B cell (primary cell): ENCODE data around the gene ELF3. TPM values are rescaled to one million over a fixed set of nuclear protein-coding genes. Genes with fewer than 3 reads are reported as not detected.

Experiments
- ATAC-seq: fragments of 200-7000 bp; cut with Tn5 transposase; one replicate; pipeline ENCODE4 v1.10.0; 2021; ENCODE audit warnings: low read depth, mild to moderate bottlenecking, moderate number of reproducible peaks, moderate library complexity
- CTCF ChIA-PET: fragments of 350-600 bp; sonication (Branson Sonifier 250); formaldehyde crosslinking; loops from one replicate; lab custom pipeline; 2021; ENCODE audit warnings: antibody characterized with exemption, inconsistent platforms; lab: Charles Lee
- POLR2A ChIA-PET: fragments of 350-600 bp; sonication (Branson Sonifier 250); formaldehyde crosslinking; loops from one replicate; lab custom pipeline; 2021; ENCODE audit warnings: antibody characterized with exemption; lab: Charles Lee
- DNase-seq: peaks from one replicate; pipeline ENCODE4 v3.0.0; 2013
- H2AFZ ChIP-seq: 2 replicates; pipeline ENCODE4 v1.6.1; 2012; ENCODE audit warnings: mild to moderate bottlenecking, low read depth, low read length; ENCODE audit not compliant: insufficient read depth, poor library complexity, severe bottlenecking
- H3K27ac ChIP-seq, 2 donors: 1 replicate in 1 of 2; 2 replicates in 1 of 2; pipeline ENCODE4 v1.5.1; 2012 to 2013; ENCODE audit warnings: low read length in 2 of 2, mild to moderate bottlenecking in 2 of 2, moderate library complexity in 1 of 2
- H3K27me3 ChIP-seq, 4 experiments: fragments of 200-600 bp in 1 of 4; sonication (generic) in 1 of 4; replicated peaks in 1 of 4; 1 replicate in 2 of 4; 2 replicates in 2 of 4; pipeline versions ENCODE4 v1.6.1 to v1.7.0; 2013 to 2016; ENCODE audit warnings: low read length in 3 of 4, mild to moderate bottlenecking in 2 of 4, mixed read lengths in 1 of 4, moderate library complexity in 1 of 4; ENCODE audit not compliant: insufficient read depth in 4 of 4, control insufficient read depth in 3 of 4; ENCODE audit errors: control extremely low read depth in 1 of 4
- H3K36me3 ChIP-seq, 2 experiments: replicated peaks in 1 of 2; 1 replicate in 1 of 2; 2 replicates in 1 of 2; pipeline versions ENCODE4 v1.6.1 to v1.7.1; 2013; ENCODE audit warnings: low read length in 1 of 2; ENCODE audit not compliant: insufficient read depth in 2 of 2, control insufficient read depth in 1 of 2; ENCODE audit errors: control extremely low read depth in 1 of 2, extremely low read depth in 1 of 2
- H3K4me1 ChIP-seq, 2 donors: fragments of 200-600 bp in 1 of 2; sonication (generic) in 1 of 2; 1 replicate in 1 of 2; 2 replicates in 1 of 2; pipeline versions ENCODE4 v1.5.1 to v1.6.1; 2013 to 2017; ENCODE audit warnings: low read length in 2 of 2; ENCODE audit not compliant: control insufficient read depth in 2 of 2, insufficient read depth in 2 of 2
- H3K4me2 ChIP-seq: replicated peaks from 2 replicates; pipeline ENCODE3; 2012; ENCODE audit warnings: mild to moderate bottlenecking, low read depth, low read length; ENCODE audit not compliant: poor library complexity, severe bottlenecking
- H3K4me3 ChIP-seq, 5 experiments: fragments of 200-600 bp in 1 of 5; sonication (generic) in 1 of 5; 1 replicate in 3 of 5; 2 replicates in 2 of 5; pipeline versions ENCODE4 v1.5.1 to v1.7.0; 2011 to 2016; ENCODE audit warnings: low read length in 4 of 5, mild to moderate bottlenecking in 4 of 5, low read depth in 2 of 5, control low read depth in 1 of 5, moderate library complexity in 1 of 5; ENCODE audit not compliant: insufficient read depth in 1 of 5; ENCODE audit errors: control extremely low read depth in 1 of 5, extremely low read depth in 1 of 5
- H3K79me2 ChIP-seq: fragments of 200-600 bp; sonication (generic); one replicate; pipeline ENCODE4 v1.6.0; 2016; ENCODE audit warnings: low read length; ENCODE audit not compliant: control insufficient read depth, insufficient read depth
- H3K9ac ChIP-seq: fragments of 200-600 bp; sonication (generic); 2 replicates; pipeline ENCODE4 v1.6.1; 2017; ENCODE audit warnings: mild to moderate bottlenecking, low read length, moderate library complexity
- H3K9me3 ChIP-seq, 3 donors: one replicate each; pipeline versions ENCODE4 v1.6.1 to v1.7.1; 2013; ENCODE audit warnings: low read length in 2 of 3; ENCODE audit not compliant: control insufficient read depth in 2 of 3, insufficient read depth in 1 of 3; ENCODE audit errors: control extremely low read depth in 1 of 3
- H4K20me1 ChIP-seq: 2 replicates; pipeline ENCODE4 v1.6.0; 2012; ENCODE audit warnings: mild to moderate bottlenecking, low read length; ENCODE audit not compliant: insufficient read depth, control insufficient read depth, poor library complexity, severe bottlenecking
- H3K27ac Mint-ChIP-seq: one replicate; pipeline ENCODE4 v1.8.0; 2021; ENCODE audit warnings: mixed read lengths
- H3K27me3 Mint-ChIP-seq: one replicate; pipeline ENCODE4 v1.8.0; 2021; ENCODE audit warnings: mixed read lengths
- H3K4me1 Mint-ChIP-seq: one replicate; pipeline ENCODE4 v1.8.0; 2021; ENCODE audit warnings: mixed read lengths
- H3K4me3 Mint-ChIP-seq: one replicate; pipeline ENCODE4 v1.8.0; 2021; ENCODE audit warnings: mixed read lengths
- H3K9me3 Mint-ChIP-seq: one replicate; pipeline ENCODE4 v1.8.0; 2022; ENCODE audit warnings: mixed read lengths; ENCODE audit not compliant: insufficient read depth
- CTCF ChIP-seq: fragments of 200-600 bp; IDR thresholded peaks from one replicate; pipeline ENCODE4 v1.8.0; 2022; ENCODE audit warnings: antibody characterized with exemption, mild to moderate bottlenecking
- EZH2 ChIP-seq: IDR thresholded peaks from 2 replicates; pipeline ENCODE4 v1.6.1; 2012; ENCODE audit warnings: borderline replicate concordance, low read depth, mild to moderate bottlenecking, moderate library complexity, low read length; ENCODE audit not compliant: insufficient read depth, poor library complexity, severe bottlenecking
- WGBS: methylation state at CpG from one replicate; pipeline ENCODE4 v1.1.5; 2013; ENCODE audit warnings: missing lambda C conversion rate; ENCODE audit not compliant: insufficient coverage; 5-methylcytosine and 5-hydroxymethylcytosine counted together
- intact Hi-C: fragments of 100-400 bp; cut with micrococcal nuclease; formaldehyde crosslinking; loops from one replicate; pipeline ENCODE4 v1.10.0; 2022
- polyA plus RNA-seq: library from polyadenylated mRNA; depleted of rRNA; stranded (reverse); fragments of >200 nt; gene quantifications from 2 replicates; pipeline ENCODE4 v1.2.3, GENCODE V29; 2012
- total RNA-seq, 2 donors: library from RNA; stranded (reverse); fragments of 120-200 nt in 1 of 2; gene quantifications; 1 replicate in 1 of 2; 2 replicates in 1 of 2; pipeline versions ENCODE4 v1.2.3 to v1.2.4, GENCODE V29; 2013 to 2022

Gene ELF3
- total and polyA plus RNA-seq, 2 donors (not counting 1 experiment from before 2014, with no cell fraction given): 1.6 to 4.0 TPM

DNA sequence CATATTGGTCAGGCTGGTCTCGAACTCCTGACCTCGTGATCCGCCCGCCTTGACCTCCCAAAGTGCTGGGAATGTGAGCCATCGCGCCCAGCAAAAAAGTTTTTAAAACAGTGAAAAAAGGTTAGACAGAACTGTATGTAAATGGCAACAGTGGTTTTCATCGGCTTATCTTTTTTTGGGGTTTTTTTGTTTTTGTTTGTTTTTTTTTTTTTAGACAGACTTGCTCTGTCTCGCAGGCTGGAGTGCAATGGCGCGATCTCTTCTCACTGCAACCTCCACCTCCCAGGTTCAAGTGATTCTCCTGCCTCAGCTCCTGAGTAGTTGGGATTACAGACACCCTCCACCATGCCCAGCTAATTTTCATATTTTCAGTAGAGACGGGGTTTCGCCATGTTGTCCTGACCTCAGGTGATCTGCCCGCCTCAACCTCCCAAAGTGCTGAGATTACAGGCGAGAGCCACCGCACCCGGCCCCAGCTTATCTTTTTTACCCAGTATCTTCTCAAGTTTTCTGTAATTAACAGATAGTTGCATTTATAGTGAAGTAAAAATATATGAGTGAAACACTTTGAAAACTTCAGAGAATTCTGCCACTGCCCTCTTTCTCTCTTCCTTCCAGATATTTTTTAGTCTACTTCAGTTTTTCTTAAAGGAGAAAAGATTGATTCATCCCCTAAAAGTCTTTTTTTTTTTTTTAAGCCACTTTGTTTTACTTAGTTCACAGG lies 42.0 kb upstream of the ELF3 start:
- Histone ChIP-seq H3K36me3 (peaks cover 10 to 56% of the 10 kb centered on the region in 2 experiments), H3K27me3 (no peaks in the 10 kb centered on the region), H3K4me2 (no peak overlapping the region), H4K20me1 (no peaks in the 10 kb centered on the region), H2AFZ (no peak overlapping the region), H3K27ac (no peak overlapping the region), H3K4me1 (no peaks in the 10 kb centered on the region), H3K9ac (no peak overlapping the region), H3K79me2 (no peaks in the 10 kb centered on the region), H3K9me3 (no peaks in the 10 kb centered on the region), H3K4me3 (no peak overlapping the region)
- intact Hi-C loops: no loop called here
- POLR2A ChIA-PET: no interaction called here
- CTCF ChIA-PET: interaction anchor here (1.0 to 1.3 kb wide), 2 partner anchors 88 to 409 kb away, joined by 3 read pairs; no protein-coding TSS in a partner anchor
- TF ChIP-seq EZH2 (no peak), CTCF (no peak)
- Mint-ChIP-seq H3K27ac (no peak overlapping the region), H3K4me1 (no peaks in the 10 kb centered on the region), H3K27me3 (no peaks in the 10 kb centered on the region), H3K9me3 (no peaks in the 10 kb centered on the region), H3K4me3 (no peak overlapping the region)
- WGBS: 96% methylated on average over 11 of the region's 16 CpGs
- ATAC-seq (no peak), DNase-seq (no peak)
